Activated CD4-positive, alpha-beta memory T cell treated with anti-CD3 and anti-CD28 coated beads for 36 hours (primary cell): ENCODE measurements around the gene DNMBP. TPM values are rescaled to one million over a fixed set of nuclear protein-coding genes. Genes with fewer than 3 reads are reported as not detected.
"Not testable (repeated sequence)": the region's sequence is repeated elsewhere in the genome, so short reads cannot be mapped to it uniquely, and the experiment has no call there.

Source experiments
- CTCF ChIA-PET: fragments of 350-600 bp; sonication (Branson Sonifier 250); formaldehyde crosslinking; loops from one replicate; lab custom pipeline; 2021; ENCODE audit warnings: antibody characterized with exemption, inconsistent platforms; lab: Charles Lee
- POLR2A ChIA-PET: fragments of 350-600 bp; sonication (Branson Sonifier 250); formaldehyde crosslinking; loops from one replicate; lab custom pipeline; 2021; ENCODE audit warnings: antibody characterized with exemption; lab: Charles Lee
- DNase-seq: peaks from one replicate; pipeline ENCODE4 v3.0.0-alpha.2; 2020
- H3K27ac Mint-ChIP-seq: one replicate; pipeline ENCODE4 v1.8.0; 2021; ENCODE audit warnings: mixed read lengths
- H3K27me3 Mint-ChIP-seq: one replicate; pipeline ENCODE4 v1.8.0; 2021; ENCODE audit warnings: mixed read lengths
- H3K36me3 Mint-ChIP-seq: one replicate; pipeline ENCODE4 v1.8.0; 2021; ENCODE audit warnings: mixed read lengths
- H3K4me1 Mint-ChIP-seq: one replicate; pipeline ENCODE4 v1.8.0; 2021; ENCODE audit warnings: low read depth, mixed read lengths
- H3K4me3 Mint-ChIP-seq: one replicate; pipeline ENCODE4 v1.8.0; 2021; ENCODE audit warnings: mild to moderate bottlenecking, mixed read lengths
- H3K9me3 Mint-ChIP-seq: one replicate; pipeline ENCODE4 v1.8.0; 2021; ENCODE audit warnings: mixed read lengths
- intact Hi-C: fragments of 100-400 bp; cut with micrococcal nuclease; formaldehyde crosslinking; loops from one replicate; pipeline ENCODE4 v1.15.1; 2023
- total RNA-seq, 2 experiments: library from RNA; stranded (reverse); gene quantifications; one replicate each; pipeline ENCODE4 v1.2.3, GENCODE V29; 2021

The DNMBP gene
- total RNA-seq, 2 experiments from 2014 or later = 2.1 to 2.2 TPM

GRCh38 chr10:99996671-99997648, 12.8 kb downstream of the DNMBP start:
- Mint-ChIP-seq H3K9me3 (no peaks in the 10 kb centered on the region), H3K27ac (no peak overlapping the region), H3K4me3 (no peak overlapping the region), H3K27me3 (peaks cover 2% of the 10 kb centered on the region), H3K36me3 (peaks cover 2% of the 10 kb centered on the region), H3K4me1 (peaks cover 11% of the 10 kb centered on the region)
- intact Hi-C loops = no loop called here
- CTCF ChIA-PET = interaction anchor here (1.9 kb wide), 1 partner anchor 12 kb away, joined by 7 read pairs; the partner anchor contains the start of gene DNMBP
- no peak for DNase-seq
- POLR2A ChIA-PET = no interaction called here

- H3K9me3 Mint-ChIP-seq = no peaks in the 10 kb centered on the region
- H3K36me3 Mint-ChIP-seq = peaks cover 2% of the 10 kb centered on the region
- peaks cover 2% of the 10 kb centered on the region for H3K27me3 Mint-ChIP-seq
- no peak overlapping the region for H3K4me3 Mint-ChIP-seq
- intact Hi-C loops = no loop called here
- H3K27ac Mint-ChIP-seq = no peak overlapping the region
- peaks cover 11% of the 10 kb centered on the region for H3K4me1 Mint-ChIP-seq
- CTCF ChIA-PET = interaction anchor here (2.5 to 2.9 kb wide), 2 partner anchors 10 to 14 kb away, joined by 13 to 17 read pairs; partner anchors contain the start of gene DNMBP
- POLR2A ChIA-PET = interaction anchor here (1.2 kb wide), 1 partner anchor 11 kb away, joined by 5 read pairs; no protein-coding TSS in a partner anchor
- DNase-seq = no peak
These were observed 14.0 kb downstream of the DNMBP start for GRCh38 chr10:99995713-99996112.

GRCh38 chr10:99995269-99995668, 14.5 kb downstream of the DNMBP start:
- DNase-seq = no peak
- H3K4me1 Mint-ChIP-seq = peaks cover 11% of the 10 kb centered on the region
- ChIA-PET POLR2A (interaction anchor here (1.2 kb wide), 1 partner anchor 11 kb away, joined by 5 read pairs; no protein-coding TSS in a partner anchor), CTCF (interaction anchor here (1.1 to 2.9 kb wide), 4 partner anchors 11 to 150 kb away, joined by 3 to 17 read pairs (median 9); partner anchors contain the start of gene DNMBP)
- H3K36me3 Mint-ChIP-seq = peaks cover 2% of the 10 kb centered on the region
- peaks cover 2% of the 10 kb centered on the region for H3K27me3 Mint-ChIP-seq
- no peak overlapping the region for H3K4me3 Mint-ChIP-seq
- no peaks in the 10 kb centered on the region for H3K9me3 Mint-ChIP-seq
- intact Hi-C loops = no loop called here
- no peak overlapping the region for H3K27ac Mint-ChIP-seq

GRCh38 chr10:99994801-99995200, 14.9 kb downstream of the DNMBP start:
- Mint-ChIP-seq H3K9me3 (no peaks in the 10 kb centered on the region), H3K4me3 (no peak overlapping the region), H3K36me3 (peaks cover 2% of the 10 kb centered on the region), H3K27me3 (peaks cover 2% of the 10 kb centered on the region), H3K27ac (no peak overlapping the region), H3K4me1 (peaks cover 11% of the 10 kb centered on the region)
- DNase-seq = no peak
- ChIA-PET CTCF (interaction anchor here (1.0 to 2.9 kb wide), 6 partner anchors 11 to 149 kb away, joined by 3 to 17 read pairs (median 4); partner anchors contain the start of gene DNMBP), POLR2A (interaction anchor here (1.2 kb wide), 1 partner anchor 12 kb away, joined by 5 read pairs; no protein-coding TSS in a partner anchor)
- intact Hi-C loops = loop anchor here (1.0 kb wide), 1 partner anchor 12 kb away; no protein-coding TSS in a partner anchor

- intact Hi-C loops = loop anchor here (1.0 kb wide), 1 partner anchor 12 kb away; no protein-coding TSS in a partner anchor
- H3K4me1 Mint-ChIP-seq = peaks cover 11% of the 10 kb centered on the region
- ChIA-PET CTCF (interaction anchor here (1.0 to 2.9 kb wide), 8 partner anchors 12 to 148 kb away, joined by 3 to 17 read pairs (median 3); partner anchors contain the start of gene DNMBP), POLR2A (no interaction called here)
- peak; percentile 69 for DNase-seq
- H3K27ac Mint-ChIP-seq = no peak overlapping the region
- peaks cover 2% of the 10 kb centered on the region for H3K27me3 Mint-ChIP-seq
- H3K36me3 Mint-ChIP-seq = peaks cover 2% of the 10 kb centered on the region
- H3K4me3 Mint-ChIP-seq = no peak overlapping the region
- no peaks in the 10 kb centered on the region for H3K9me3 Mint-ChIP-seq
These were observed 15.8 kb downstream of the DNMBP start for GRCh38 chr10:99993701-99994689.

- H3K9me3 Mint-ChIP-seq, DNase-seq, H3K27ac Mint-ChIP-seq, H3K4me3 Mint-ChIP-seq, POLR2A ChIA-PET, intact Hi-C loops, H3K36me3 Mint-ChIP-seq, H3K27me3 Mint-ChIP-seq, H3K4me1 Mint-ChIP-seq: not testable (repeated sequence)
- CTCF ChIA-PET = interaction anchor here (1.2 to 1.7 kb wide), 2 partner anchors 60 to 140 kb away, joined by 3 to 4 read pairs; no protein-coding TSS in a partner anchor
These were observed 24.1 kb downstream of the DNMBP start for GRCh38 chr10:99985637-99986036.

GRCh38 chr10:99984211-99985034, 25.3 kb downstream of the DNMBP start:
- H3K9me3 Mint-ChIP-seq = no peaks in the 10 kb centered on the region
- ChIA-PET CTCF (interaction anchor here (0.5 to 0.7 kb wide), 2 partner anchors 61 to 125 kb away, joined by 3 read pairs; no protein-coding TSS in a partner anchor), POLR2A (no interaction called here)
- intact Hi-C loops = no loop called here
- no peak for DNase-seq
- H3K4me3 Mint-ChIP-seq = no peak overlapping the region
- H3K27ac Mint-ChIP-seq = no peak overlapping the region
- no peaks in the 10 kb centered on the region for H3K27me3 Mint-ChIP-seq
- H3K36me3 Mint-ChIP-seq = no peaks in the 10 kb centered on the region
- H3K4me1 Mint-ChIP-seq = peaks cover 2% of the 10 kb centered on the region

GRCh38 chr10:99983280-99983988, 26.3 kb downstream of the DNMBP start:
- H3K4me1 Mint-ChIP-seq = peaks cover 2% of the 10 kb centered on the region
- intact Hi-C loops = no loop called here
- H3K36me3 Mint-ChIP-seq = no peaks in the 10 kb centered on the region
- CTCF ChIA-PET = interaction anchor here (0.7 to 0.9 kb wide), 2 partner anchors 62 kb away, joined by 3 to 5 read pairs; no protein-coding TSS in a partner anchor
- no peak overlapping the region for H3K27ac Mint-ChIP-seq
- no peak for DNase-seq
- no peak overlapping the region for H3K4me3 Mint-ChIP-seq
- H3K27me3 Mint-ChIP-seq = no peaks in the 10 kb centered on the region
- POLR2A ChIA-PET = interaction anchor here (0.7 kb wide), 1 partner anchor 51 kb away, joined by 3 read pairs; no protein-coding TSS in a partner anchor
- no peaks in the 10 kb centered on the region for H3K9me3 Mint-ChIP-seq

GRCh38 chr10:99982728-99983127, 27.0 kb downstream of the DNMBP start:
- no peaks in the 10 kb centered on the region for H3K9me3 Mint-ChIP-seq
- H3K27me3 Mint-ChIP-seq = no peaks in the 10 kb centered on the region
- ChIA-PET POLR2A (interaction anchor here (0.7 kb wide), 1 partner anchor 51 kb away, joined by 3 read pairs; no protein-coding TSS in a partner anchor), CTCF (interaction anchor here (0.9 kb wide), 1 partner anchor 63 kb away, joined by 5 read pairs; no protein-coding TSS in a partner anchor)
- H3K4me1 Mint-ChIP-seq = peaks cover 2% of the 10 kb centered on the region
- H3K4me3 Mint-ChIP-seq = no peak overlapping the region
- H3K27ac Mint-ChIP-seq = no peak overlapping the region
- DNase-seq = no peak
- intact Hi-C loops = no loop called here
- no peaks in the 10 kb centered on the region for H3K36me3 Mint-ChIP-seq
